ENCODE results near the gene CDCA8. TPM values are rescaled to one million over a fixed set of nuclear protein-coding genes. Genes with fewer than 3 reads are reported as not detected.

The CDCA8 gene
- total and polyA plus RNA-seq, 2 donors (not counting 3 experiments of a cell fraction or from before 2014, with no cell fraction given), result 38.5 to 45.7 TPM

GRCh38 chr1:37704966-37705365 lies 12.7 kb downstream of the CDCA8 start:
- no peak for FAIRE-seq
- CTCF ChIA-PET, result no interaction called here

More at GRCh38 chr1:37704966-37705365, 12.7 kb downstream of the CDCA8 start:
- H3K9me3 ChIP-seq (replicated peaks; ENCODE audit: control insufficient read depth, insufficient read depth, low read length), result no peaks in the 10 kb centered on the region
- no peaks in the 10 kb centered on the region for H3K4me1 ChIP-seq (ENCODE audit: control insufficient read depth, extremely low read depth, insufficient read depth, low read length)
- no peak overlapping the region for H3K27ac ChIP-seq (ENCODE audit: insufficient read depth, low read depth, low read length)
- peaks cover 14 to 48% of the 10 kb centered on the region in 2 experiments for H3K36me3 ChIP-seq (ENCODE audit: control insufficient read depth in 2 of 2, extremely low read depth in 1 of 2, insufficient read depth in 2 of 2, low read length in 2 of 2)
- no peak overlapping the region for H3K4me2 ChIP-seq (ENCODE audit: insufficient read depth, low read length)
- DNase-seq (ENCODE audit: low read depth, low spot score), result no peak
- no peak overlapping the region for H2AFZ ChIP-seq (ENCODE audit: low read depth, low read length)
- H3K4me3 ChIP-seq (replicated peaks in 1 of 3; ENCODE audit: insufficient read depth in 1 of 3, low read depth in 1 of 3, low read length in 3 of 3), result no peak overlapping the region
- POLR2A ChIA-PET, result no interaction called here
- no peaks in the 10 kb centered on the region for H4K20me1 ChIP-seq (replicated peaks; ENCODE audit: control insufficient read depth, extremely low read depth, insufficient read depth, low read length)
- TF ChIP-seq FOS (IDR thresholded peaks at IDR 0.05; ENCODE audit: borderline replicate concordance, insufficient read depth, low read length), result no peak
- no peak for TF ChIP-seq CTCF (IDR thresholded peaks at IDR 0.05; ENCODE audit: extremely low read depth in 1 of 2, insufficient read depth in 1 of 2, low read depth in 1 of 2, low read length in 2 of 2)
- TF ChIP-seq POLR2AphosphoS5 (IDR thresholded peaks at IDR 0.05; ENCODE audit: insufficient read depth, low read depth, low read length), result no peak
- no peak for TF ChIP-seq GATA2 (IDR thresholded peaks at IDR 0.05; ENCODE audit: insufficient read depth, insufficient read length, low read depth, low read length)
- TF ChIP-seq POLR2A (IDR thresholded peaks at IDR 0.05; ENCODE audit: low read depth, low read length), result no peak
- no peak for TF ChIP-seq MAX (IDR thresholded peaks at IDR 0.05; ENCODE audit: insufficient read depth, insufficient read length)
- no peak for TF ChIP-seq EZH2 (IDR thresholded peaks at IDR 0.05; ENCODE audit: borderline replicate concordance, low read depth, low read length, severe bottlenecking)
- TF ChIP-seq MYC (IDR thresholded peaks at IDR 0.05; ENCODE audit: low read depth, low read length), result no peak
- TF ChIP-seq JUN (IDR thresholded peaks at IDR 0.05; ENCODE audit: borderline replicate concordance, insufficient read depth, insufficient read length, low read depth), result no peak
- BruUV-seq (replicated peaks), result no TSS peak
- dilution Hi-C loops (cut with MboI; ENCODE audit: extremely low pct_ligation_motif_present, low sequenced_read_pairs), result no loop called here
- intact Hi-C loops (cut with micrococcal nuclease), result no loop called here
- no peak overlapping the region for H3K9ac ChIP-seq (replicated peaks; ENCODE audit: extremely low read depth, insufficient read depth, low read length)
- no peaks in the 10 kb centered on the region for H3K9me1 ChIP-seq (replicated peaks; ENCODE audit: control insufficient read depth, extremely low read depth, insufficient read depth, low read length)
- H3K27me3 ChIP-seq (ENCODE audit: control insufficient read depth in 2 of 2, insufficient read depth in 2 of 2, low read length in 2 of 2), result no peaks in the 10 kb centered on the region
- no peaks in the 10 kb centered on the region for H3K79me2 ChIP-seq (ENCODE audit: control insufficient read depth, insufficient read depth, low read length)

All from endothelial cell of umbilical vein (primary cell).